Inflammatory macrophage (primary cell): ENCODE data around the gene RDX.
"Not testable (repeated sequence)": the region's sequence is repeated elsewhere in the genome, so short reads cannot be mapped to it uniquely, and the experiment has no call there.

Experiments used
- DNase-seq, 2 donors: peaks; one replicate each; pipeline ENCODE4 v3.0.0-alpha.2; 2020 to 2022
- total RNA-seq, 18 experiments: gene quantifications; one replicate each; lab custom pipeline; 2026; ENCODE audit warnings: mixed read lengths in 6 of 18, inconsistent platforms in 2 of 18; lab: John Stamatoyannopoulos, UW

RDX gene
- 114 to 267 (median 155) reads per million in 18 experiments for total RNA-seq

- DNase-seq, result peak; percentile 59 to 81
Observed at GRCh38 chr11:110296226-110297075, at the start of gene RDX. RDX (minus strand) TSS chr11:110296614; CDS start chr11:110279692, 16,922 bp downstream.

GRCh38 chr11:110345743-110346142 is 49.3 kb upstream of the RDX start:
- DNase-seq, result peak in 1 of 2 donors; percentile 8

GRCh38 chr11:110340436-110340835 is 44.0 kb upstream of the RDX start:
- peak; percentile 25 to 40 for DNase-seq

- no peak for DNase-seq
Observed at GRCh38 chr11:110339456-110340250, 43.2 kb upstream of the RDX start.

- DNase-seq, result peak; percentile 26 to 44
Observed at GRCh38 chr11:110338684-110339083, 42.3 kb upstream of the RDX start.

GRCh38 chr11:110337570-110338193 is 41.3 kb upstream of the RDX start:
- no peak for DNase-seq

- DNase-seq, result no peak
Observed at GRCh38 chr11:110336054-110336453, 39.6 kb upstream of the RDX start.

GRCh38 chr11:110335358-110335757 is 38.9 kb upstream of the RDX start:
- DNase-seq, result no peak

GRCh38 chr11:110331626-110332025 is 35.2 kb upstream of the RDX start:
- no peak for DNase-seq

GRCh38 chr11:110329445-110329844 is 33.0 kb upstream of the RDX start:
- DNase-seq, result no peak

GRCh38 chr11:110327508-110327907 is 31.1 kb upstream of the RDX start:
- no peak for DNase-seq

GRCh38 chr11:110323786-110324185 is 27.4 kb upstream of the RDX start:
- no peak for DNase-seq

GRCh38 chr11:110319501-110319900 is 23.1 kb upstream of the RDX start:
- DNase-seq, result no peak

- peak; percentile 41 to 61 for DNase-seq
Observed at GRCh38 chr11:110318638-110319404, 22.4 kb upstream of the RDX start.

- DNase-seq, result peak; percentile 20 to 63
Observed at GRCh38 chr11:110317516-110317932, 21.1 kb upstream of the RDX start.

GRCh38 chr11:110314366-110315095 is 18.1 kb upstream of the RDX start:
- DNase-seq, result no peak

GRCh38 chr11:110312670-110313069 is 16.3 kb upstream of the RDX start:
- no peak for DNase-seq

GRCh38 chr11:110311783-110312579 is 15.6 kb upstream of the RDX start:
- DNase-seq, result peak; percentile 58 to 65

- no peak for DNase-seq
Observed at GRCh38 chr11:110308071-110308470, 11.7 kb upstream of the RDX start.

GRCh38 chr11:110306019-110306388 is 9.6 kb upstream of the RDX start:
- DNase-seq, result not testable (repeated sequence)
